Measurements from ENCODE around the gene PPM1E.
"Not testable (repeated sequence)": the region's sequence is repeated elsewhere in the genome, so short reads cannot be mapped to it uniquely, and the experiment has no call there.

Gene PPM1E

GRCh38 chr17:58947411-58947810 is 191.8 kb downstream of the PPM1E start:
- TF ChIP-seq CTCF (IDR thresholded peaks at IDR 0.05; ENCODE audit: insufficient read depth, missing control alignments) = no peak
- FAIRE-seq (no peak), DNase-seq (ENCODE audit: insufficient read length, low spot score) (no peak)

GRCh38 chr17:58947824-58948223 is 192.2 kb downstream of the PPM1E start:
- DNase-seq (ENCODE audit: insufficient read length, low spot score) = no peak
- TF ChIP-seq CTCF (IDR thresholded peaks at IDR 0.05; ENCODE audit: insufficient read depth, missing control alignments) = no peak
- no peak for FAIRE-seq

GRCh38 chr17:58954358-58954757 is 198.7 kb downstream of the PPM1E start:
- FAIRE-seq; DNase-seq (ENCODE audit: insufficient read length, low spot score): not testable (repeated sequence)

- TF ChIP-seq CTCF (IDR thresholded peaks at IDR 0.05; ENCODE audit: insufficient read depth, missing control alignments) = no peak
- DNase-seq (ENCODE audit: insufficient read length, low spot score) (no peak), FAIRE-seq (no peak)
These were observed 201.5 kb downstream of the PPM1E start for GRCh38 chr17:58956997-58957724.

- DNase-seq (ENCODE audit: insufficient read length, low spot score); FAIRE-seq: not testable (repeated sequence)
These were observed 202.0 kb downstream of the PPM1E start for GRCh38 chr17:58957725-58958073.

GRCh38 chr17:58960068-58960467 is 204.4 kb downstream of the PPM1E start:
- DNase-seq (ENCODE audit: insufficient read length, low spot score) (no peak), FAIRE-seq (no peak)
- TF ChIP-seq CTCF (IDR thresholded peaks at IDR 0.05; ENCODE audit: insufficient read depth, missing control alignments) = no peak

- DNase-seq (ENCODE audit: insufficient read length, low spot score) = no peak
- no peak for FAIRE-seq
- no peak for TF ChIP-seq CTCF (IDR thresholded peaks at IDR 0.05; ENCODE audit: insufficient read depth, missing control alignments)
These were observed 209.6 kb downstream of the PPM1E start for GRCh38 chr17:58965221-58965620.

GRCh38 chr17:58966208-58966607 is 210.6 kb downstream of the PPM1E start:
- TF ChIP-seq CTCF (IDR thresholded peaks at IDR 0.05; ENCODE audit: insufficient read depth, missing control alignments) = no peak
- no peak for DNase-seq (ENCODE audit: insufficient read length, low spot score)
- no peak for FAIRE-seq

Measured in D721Med (cell line).